SIG-M5 treated with dmso at 0.1 percent for 504 hours (cell line): ENCODE measurements around the gene VEGFA.
"Not testable (repeated sequence)": the region's sequence is repeated elsewhere in the genome, so short reads cannot be mapped to it uniquely, and the experiment has no call there.

Experiments used
- DNase-seq: peaks from one replicate; lab custom pipeline; 2025; ENCODE audit not compliant: unreplicated experiment; lab: John Stamatoyannopoulos, UW

The VEGFA gene

DNA sequence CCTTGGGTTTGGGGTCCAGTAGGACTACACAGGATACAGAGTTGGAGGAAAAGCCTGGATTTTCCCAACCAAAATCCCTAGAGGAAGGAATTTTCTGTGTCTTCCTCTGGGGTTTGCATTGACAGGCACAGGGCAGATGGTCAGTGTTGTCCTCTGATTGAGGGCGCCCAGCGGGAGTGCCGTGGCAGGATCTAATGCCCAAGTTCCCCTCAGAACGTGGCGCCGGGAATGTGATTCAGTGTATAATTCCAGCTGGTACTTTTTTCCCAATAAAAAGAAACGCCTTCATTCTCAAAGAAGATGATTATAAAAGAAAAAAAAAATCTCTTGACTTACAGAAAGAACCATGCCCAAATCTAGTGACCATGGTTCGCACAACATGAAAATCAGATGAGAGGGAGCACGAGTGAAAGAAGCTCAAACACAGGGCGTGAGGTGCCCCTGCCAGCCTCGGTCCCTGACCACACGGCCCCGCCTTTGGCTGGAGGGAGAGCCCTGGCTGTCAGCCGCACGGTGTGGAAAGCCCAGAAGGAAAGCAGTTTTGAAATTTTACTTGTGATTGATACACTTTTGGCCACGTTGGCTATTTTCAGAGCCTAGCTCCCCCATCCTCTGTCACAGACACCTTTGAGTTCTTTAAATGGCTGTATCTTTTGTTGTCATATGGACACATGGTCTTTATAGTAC, 31.6 kb downstream of the VEGFA start:
- no peak for DNase-seq

DNA sequence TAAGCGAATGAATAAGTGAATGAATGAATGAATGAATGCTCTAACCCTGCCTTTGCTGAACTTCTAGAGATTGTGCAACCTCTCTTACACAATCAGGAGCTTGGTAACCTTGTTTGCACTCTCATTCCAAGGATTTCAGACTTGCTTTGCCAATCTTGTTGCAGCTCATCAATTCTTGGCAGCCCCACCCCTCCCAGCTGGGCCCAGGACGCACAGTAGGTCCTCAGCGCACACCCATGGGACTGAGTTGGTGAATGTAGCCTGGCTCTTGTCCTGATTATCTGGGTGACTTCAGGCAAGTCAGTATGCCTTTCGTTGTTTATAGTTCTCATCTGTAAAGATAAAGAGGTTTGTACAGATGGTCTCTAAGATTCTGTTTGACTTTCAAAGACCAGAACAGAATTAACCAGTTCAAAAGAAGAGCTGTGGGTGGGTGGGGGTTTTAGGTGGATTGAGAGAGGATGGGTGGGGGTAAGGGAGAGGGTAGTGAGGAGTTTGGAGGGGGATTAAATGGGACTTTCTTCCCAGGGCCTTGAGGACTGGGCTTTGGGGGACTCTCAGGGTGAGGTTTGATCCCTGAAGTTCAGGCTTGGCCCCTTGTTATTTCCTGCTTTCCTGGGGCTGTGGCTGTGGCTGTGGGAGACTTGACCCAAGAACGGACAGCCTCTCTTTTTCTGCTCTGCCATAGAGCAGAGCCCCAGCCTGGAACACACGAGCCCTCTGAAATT, 33.2 kb downstream of the VEGFA start:
- DNase-seq, result no peak

DNA sequence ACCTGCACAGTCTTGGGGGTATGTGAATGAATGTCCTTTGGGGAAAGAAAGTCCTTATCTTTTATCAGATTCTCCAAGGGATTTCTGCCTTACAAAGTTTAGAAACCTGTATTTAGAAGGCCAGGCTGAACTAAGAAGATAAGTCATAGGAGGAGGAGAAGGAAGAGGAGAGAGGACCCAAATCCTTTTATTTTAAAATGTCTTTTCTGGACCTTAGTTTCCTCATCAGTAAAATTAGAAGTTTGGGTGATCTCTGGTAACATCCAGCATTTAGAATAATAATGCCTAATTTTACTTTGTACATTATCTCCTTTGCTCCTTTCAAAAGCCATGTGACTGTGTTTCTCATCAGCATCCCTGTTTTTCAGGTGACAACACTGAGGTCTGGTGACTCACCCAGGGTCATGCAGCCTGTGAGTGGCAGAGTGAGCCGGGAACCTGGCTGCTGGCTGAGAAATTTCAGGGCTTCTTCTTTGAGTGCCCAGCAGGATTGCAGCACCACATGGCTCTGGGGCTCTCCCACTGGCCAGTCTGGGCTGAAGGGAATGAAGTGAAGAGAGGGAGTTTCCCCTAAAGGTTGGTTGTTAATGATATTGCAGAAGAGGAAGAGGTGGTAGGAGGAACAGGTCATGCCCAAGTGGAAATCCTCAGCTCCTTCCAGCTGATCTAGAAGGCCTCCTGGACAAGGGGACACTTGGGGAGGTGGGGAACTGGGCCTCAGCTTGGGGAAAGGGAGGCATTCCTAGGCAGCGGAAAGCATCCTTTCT, 34.0 kb downstream of the VEGFA start:
- DNase-seq, result no peak

DNA sequence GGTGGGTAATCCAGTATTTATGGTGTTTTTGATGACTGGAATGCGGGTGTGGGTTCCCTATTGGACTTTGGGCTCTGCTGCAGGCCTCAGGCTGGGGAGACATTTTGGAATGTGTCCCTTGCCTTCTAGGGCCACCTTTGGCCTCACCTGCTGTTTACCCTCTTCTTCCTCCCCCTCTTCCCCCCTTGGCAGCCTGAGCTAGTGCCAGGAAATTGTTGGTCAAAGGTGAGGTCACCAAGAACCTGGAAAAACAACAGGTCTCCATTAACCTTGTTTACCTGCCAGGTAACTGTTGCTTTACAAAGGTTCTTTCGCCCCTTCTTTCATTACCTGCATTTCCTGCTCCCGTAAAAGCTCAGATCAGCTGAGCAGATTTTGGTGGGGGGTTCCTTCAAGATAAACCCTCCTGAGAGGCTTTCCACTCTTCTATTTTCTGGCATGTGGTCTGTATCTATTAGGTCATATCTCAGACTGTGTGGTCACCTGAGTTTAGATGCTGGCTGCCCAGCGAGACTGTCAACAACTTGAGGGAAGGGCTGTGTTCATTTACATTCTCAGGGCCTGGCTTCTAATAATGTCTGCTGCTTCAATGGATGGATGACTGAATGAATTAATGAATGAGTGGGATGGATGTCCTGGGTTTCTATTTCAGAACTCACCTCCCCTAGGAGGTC, 34.7 kb downstream of the VEGFA start:
- DNase-seq, result no peak

DNA sequence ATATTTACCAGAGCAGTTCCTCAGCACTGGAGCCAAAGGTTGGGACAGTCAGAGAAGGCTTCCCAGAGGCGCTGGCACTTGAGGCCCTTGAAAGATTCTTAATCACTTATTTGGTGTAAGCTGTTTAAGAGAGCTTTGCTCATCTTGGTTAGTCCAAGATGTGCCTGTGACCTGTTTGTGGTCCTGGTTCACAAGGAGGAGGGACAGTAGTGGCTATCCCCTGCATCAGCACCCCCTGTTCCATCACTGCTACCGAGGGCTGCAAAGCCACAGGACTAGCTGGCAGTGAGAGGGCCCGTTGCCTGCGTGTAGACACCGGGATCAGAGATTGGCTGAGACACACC, 35.7 kb downstream of the VEGFA start:
- DNase-seq, result no peak

DNA sequence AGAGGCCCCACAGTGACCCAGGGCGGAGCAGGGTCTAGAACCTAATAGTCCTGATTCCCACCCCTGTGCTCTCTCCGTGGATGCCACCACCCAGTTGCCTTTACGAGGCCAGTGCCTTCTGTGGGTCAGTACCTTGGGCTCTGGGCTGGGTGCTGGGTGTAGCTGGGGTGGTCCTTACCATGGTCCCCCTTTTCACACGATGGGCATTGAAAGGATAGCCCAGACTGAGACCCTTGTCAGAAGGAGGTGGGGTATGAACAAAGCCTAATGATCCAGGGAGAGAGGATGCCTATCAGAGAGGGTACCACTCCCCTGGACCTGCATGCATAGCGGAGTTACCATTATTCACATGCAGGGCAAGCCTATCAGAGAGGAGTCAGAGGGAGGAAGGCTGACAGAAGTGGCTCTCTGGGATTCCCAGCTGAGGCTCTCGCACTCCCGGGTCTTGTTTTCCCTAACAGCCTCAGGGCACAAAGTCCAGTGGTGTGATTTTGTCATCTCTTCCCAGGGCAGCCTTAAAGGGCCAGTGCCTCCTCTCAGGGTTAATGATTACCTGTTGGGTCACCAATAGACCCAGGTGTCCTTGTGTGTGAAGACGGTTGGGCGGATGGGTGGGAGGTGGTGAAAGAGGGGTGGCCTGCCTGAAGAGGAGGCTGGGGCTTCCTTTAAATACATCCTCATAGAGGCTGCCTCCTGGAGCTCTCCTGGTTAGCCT, 36.2 kb downstream of the VEGFA start:
- DNase-seq, result no peak

DNA sequence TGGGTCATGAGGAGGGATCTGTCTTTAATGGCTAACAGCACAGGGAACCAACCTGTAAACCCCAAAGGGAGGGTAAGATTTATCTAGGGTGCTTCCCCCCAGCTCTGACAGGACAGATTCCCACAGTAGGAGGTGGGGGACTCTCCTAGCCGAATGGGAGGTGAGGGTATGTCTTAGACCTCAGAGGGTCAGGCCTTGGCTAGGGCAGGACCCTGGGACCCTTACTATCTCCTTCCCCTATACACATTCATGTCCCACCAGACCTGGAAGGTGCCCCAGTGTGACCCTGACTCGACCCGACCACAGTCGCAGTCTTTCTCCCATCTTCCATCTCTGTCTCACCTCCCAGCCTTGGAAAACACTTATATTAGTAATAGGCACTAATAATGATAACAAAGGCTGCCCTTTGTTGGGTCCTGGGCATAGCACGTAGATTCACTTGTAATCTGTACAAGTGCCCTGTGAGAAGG, 36.8 kb downstream of the VEGFA start:
- no peak for DNase-seq

DNA sequence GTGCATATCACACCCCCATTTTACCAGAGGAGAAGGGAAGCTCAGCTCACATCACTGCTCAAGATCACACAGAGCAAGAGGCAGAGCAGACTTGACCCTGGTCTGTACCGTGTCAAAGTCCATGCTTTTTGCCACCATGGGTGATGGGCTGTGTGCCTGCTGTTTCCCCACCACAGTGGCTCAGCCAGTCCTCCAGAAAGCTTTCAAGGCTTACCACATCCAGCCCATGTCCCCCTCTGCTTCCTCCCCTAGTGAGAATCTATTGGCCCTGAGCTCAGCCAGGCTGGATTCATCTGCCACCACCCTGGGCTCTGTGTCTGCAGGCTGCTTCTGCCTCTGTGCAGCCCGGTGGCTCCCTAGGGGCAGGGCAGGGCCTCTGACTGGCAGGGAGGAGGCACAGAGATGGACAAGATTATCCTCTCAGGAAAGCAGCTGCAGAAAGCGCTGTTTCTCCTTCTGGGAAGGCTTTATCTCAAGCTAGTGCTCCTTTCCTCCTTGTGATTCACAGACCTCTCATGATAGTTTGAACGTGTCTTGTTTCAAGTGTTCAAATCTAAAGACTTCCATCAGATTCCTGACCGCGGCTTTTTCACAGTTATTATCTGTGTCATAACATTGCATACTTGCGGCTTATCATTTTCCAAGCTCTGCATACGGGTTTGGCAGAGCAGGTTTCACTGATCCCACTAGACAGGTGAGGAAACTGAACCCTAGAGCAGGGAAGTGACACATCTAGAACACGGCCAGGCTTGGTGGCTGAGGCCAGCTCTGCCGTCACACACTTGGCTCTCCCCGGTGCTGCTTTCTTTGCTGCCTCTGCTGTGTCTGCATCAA, 37.4 kb downstream of the VEGFA start:
- no peak for DNase-seq

DNA sequence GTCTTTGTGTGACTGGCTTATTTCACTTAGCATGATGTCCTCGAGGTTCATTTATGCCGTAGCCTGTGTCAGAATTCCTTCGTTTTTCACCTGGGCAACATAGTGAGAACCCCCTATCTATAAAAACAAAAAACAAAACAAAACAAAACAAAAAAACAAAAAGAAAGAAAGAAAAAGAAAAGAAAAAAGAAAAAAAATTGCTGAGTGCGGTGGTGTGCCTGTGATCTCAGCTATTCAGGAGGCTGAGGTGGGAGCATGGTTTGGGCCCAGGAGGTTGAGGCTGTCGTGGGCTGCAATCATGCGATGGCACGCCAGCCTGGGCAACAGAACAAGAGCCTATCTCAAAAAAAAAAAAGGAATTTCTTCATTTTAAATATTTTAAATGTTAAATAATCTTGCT, 38.4 kb downstream of the VEGFA start:
- DNase-seq, result no peak

DNA sequence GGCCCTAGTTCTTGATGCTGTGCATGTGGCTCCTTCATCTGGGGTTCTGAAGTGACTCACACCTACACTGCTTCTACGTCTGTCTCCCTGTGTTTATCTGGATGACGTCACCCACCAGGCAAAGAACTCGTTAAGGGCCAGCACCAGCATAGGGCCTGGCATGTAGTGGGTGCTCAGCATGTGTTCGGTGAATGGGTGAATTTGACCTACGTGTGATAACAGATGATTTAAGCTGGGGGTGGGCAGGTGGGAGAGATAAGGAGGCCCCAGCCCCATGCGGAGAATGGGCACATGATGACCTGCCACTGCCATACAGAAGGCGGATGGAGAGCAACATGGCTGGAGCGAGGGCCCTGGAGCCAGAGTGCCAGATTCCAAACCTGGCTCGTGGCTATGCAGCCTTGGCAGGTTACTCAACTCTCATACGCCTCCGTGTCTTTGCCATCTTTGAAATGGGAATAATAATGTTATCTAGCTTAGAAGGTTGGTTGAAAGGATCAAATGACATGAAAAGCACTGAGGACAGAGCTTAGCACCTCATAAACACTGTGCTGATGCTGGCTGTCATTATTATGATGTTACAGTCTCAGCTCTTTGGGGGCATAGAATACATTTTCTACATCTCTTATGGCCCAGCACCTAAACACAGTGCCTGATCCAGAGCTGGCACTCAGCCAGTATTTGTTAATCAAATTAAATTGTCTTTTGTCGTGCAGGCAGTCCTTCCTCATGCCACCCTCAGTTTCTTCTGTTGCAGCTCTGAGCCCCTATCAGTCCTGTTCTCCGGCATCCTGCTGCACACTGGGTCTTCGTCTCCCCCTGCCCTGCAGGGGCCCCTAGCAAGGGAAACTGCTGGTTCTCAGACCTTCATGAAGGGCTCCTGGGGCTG, 39.6 kb downstream of the VEGFA start:
- no peak for DNase-seq

DNA sequence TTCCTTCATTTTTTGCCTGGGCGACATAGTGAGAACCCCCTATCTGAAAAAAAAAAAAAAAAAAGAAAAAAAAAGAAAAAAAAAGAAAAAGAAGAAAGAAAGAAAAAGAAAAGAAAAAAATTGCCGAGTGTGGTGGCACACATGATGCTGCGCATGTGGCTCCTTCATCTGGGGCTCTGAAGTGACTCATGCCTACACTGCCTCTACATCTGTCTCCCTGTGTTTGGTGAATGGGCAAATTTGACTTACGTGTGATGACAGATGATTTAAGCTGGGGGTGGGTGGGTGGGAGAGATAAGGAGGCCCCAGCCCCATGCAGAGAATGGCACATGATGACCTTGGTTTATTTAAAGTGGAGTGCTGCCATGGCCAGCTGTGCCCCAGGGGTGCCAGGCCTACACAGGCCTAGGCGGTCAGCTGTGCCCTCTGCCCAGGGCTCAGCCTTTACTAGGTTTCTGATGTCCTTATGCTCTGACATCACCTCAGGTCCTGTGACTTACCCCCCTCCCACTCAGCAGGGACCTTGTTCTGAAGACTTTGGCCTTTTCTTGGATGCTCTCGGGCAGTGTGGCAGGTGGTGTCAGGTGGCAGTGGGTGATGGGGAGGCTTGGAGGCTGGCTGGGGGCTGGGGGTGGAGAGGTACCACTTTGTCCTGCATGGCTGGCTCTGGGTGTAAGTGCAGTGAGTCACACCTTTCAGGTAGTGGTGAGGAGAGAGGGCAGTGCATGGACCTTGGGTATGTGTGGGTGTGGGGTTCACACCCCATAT, 41.1 kb downstream of the VEGFA start:
- no peak for DNase-seq

DNA sequence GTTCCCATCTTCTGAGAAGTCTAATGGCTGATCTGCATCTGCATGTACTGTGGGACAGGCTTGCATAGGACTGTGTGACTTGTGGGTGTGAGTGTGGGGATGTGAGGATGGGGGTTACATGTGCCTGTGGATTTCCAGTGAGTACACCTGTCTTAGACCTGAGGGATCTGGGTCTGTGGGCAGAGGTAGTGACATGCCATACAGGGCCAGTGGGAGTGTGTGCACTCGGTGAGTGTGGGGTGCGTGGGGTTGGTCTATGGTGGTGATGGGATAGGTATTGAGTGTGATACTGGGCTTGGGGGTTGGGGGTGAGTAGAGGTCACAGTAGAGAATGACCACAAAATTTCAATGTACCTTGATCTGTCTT, 41.7 kb downstream of the VEGFA start:
- DNase-seq, result no peak

DNA sequence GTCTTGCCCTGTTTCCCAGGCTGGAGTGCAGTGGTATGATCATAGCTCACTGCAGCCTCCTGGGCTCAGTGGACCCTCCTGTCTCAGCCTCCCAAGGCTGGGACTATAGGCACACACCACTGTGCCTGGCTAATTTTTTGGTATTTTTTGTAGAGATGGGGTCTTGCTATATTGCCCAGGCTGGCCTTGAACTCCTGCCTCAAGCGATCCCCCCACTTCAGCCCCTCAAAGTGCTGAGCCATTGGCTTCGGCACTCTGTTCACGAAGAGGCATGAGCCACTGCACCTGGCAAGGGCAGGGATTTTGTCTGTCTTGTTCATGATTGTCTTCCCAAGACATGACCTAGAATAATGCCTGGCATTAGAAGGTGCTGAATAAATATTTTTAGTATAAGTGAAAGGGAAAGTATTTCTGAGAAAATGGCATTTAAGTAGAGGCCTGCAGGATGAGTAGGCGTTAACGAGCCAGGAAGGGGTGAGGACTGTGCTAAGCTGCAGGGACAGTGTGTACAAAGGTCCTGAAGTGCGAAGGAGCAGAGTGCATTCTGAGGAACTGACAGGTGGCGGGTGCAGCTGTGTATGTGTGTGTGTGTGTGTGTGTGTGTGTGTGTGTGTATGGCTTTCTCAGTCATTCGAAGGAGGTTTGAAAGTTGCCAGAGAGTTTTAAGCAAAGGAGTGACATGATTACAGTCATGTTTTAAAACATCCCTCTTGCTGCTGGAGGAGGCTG, 43.0 kb downstream of the VEGFA start:
- DNase-seq, result no peak

DNA sequence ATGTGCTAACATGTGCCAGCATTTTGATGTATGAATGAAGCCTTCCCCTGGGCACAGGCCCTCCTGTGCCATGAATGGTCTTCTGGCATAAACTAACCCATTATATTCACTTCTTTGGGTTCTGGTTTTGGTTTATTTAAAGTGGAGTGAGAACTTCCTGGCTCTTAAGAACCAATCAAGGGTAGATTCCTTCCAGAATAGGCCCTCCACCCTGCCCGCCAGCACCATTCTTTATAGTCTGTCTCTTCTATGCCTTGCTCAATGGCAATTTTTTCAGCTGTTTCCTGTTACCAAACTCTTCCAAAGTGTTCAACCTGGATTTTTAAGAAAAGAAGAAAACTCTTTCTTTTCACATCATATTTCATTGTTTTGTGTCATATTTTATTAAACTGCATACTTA, 44.1 kb downstream of the VEGFA start:
- no peak for DNase-seq

DNA sequence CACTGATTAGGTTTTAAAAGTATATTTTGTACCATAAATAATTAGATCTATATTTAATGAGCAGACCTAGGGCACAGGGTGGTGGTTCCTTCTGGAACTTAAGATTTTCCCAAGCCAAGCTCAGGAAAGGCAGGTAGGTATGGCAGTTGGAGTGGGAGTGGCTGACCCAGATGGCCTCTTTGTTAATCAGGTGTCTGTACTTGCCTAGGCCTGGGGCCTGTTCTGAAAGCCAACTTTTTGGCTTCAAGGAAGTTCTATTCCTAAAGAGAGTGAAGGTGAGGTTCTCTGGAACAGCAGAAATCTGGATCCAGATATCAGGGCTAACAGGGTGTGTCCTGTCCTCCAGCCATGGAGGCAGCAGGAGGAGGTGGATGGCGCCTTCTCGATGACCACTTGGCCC, 44.9 kb downstream of the VEGFA start:
- DNase-seq, result no peak

DNA sequence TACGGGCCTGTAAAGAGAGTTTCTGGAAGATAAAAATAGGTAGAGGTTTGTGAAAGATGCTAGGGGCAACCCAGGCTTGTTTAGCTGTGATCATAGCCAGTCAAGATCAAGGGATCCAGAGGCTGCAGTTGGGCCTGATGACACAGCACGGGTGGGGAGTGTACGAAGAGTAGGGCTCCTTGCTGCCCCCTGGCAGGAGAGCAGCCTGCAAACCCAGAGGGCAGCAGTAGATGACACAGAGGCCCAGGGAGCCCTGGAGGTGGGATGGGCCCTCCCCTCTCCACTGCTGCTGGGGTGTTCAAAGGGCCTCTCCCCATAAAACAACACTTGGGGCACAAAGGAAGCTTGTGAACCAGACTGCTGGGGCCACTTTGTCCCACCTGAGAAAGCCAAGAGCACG, 47.2 kb downstream of the VEGFA start:
- DNase-seq, result peak; percentile 25

DNA sequence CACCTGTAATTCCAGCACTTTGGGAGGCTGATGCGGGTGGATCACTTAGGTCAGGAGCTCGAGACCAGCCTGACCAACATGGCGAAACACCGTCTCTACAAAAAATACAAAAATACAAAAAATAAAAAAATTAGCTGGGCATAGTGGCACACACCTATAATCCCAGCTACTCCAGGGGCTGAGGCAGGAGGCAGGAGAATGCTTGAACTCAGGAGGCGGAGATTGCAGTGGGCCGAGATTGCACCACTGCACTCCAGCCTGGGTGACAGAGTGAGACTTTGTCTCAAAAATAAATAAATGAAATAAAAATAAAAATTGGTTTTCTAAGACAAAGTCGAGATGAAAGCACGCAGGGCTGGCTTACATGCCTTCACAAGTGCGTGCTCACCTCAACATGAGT, 49.0 kb downstream of the VEGFA start:
- DNase-seq, result not testable (repeated sequence)

DNA sequence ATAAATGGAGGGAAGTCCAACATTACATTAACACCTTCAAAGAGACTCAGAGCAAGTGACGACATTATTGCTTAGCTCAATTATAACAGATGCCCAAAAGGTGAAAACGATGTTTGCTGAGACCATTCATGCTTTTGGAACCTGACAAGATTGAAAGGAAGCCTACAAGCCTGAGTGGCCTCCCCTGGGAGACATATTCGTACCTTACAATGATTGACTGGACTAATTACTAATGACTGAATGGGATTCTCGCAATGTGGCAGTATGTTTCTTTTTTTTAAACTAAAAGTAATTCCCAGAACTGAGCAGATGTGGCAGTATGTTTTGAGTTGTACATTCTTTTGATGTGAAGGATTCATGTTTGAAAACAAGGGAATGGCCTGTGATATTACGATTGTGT, 49.9 kb downstream of the VEGFA start:
- DNase-seq, result no peak
